Activated naive CD8-positive, alpha-beta T cell treated with anti-CD3 and anti-CD28 coated beads, Interleukin-2, amount 50 U/mL, for 16 hours (primary cell): ENCODE data around the gene SOX1.

Experiments
- DNase-seq: peaks from one replicate; pipeline ENCODE4 v3.0.0-alpha.2; 2020; ENCODE audit warnings: low read depth, low spot score

SOX1 gene

DNA sequence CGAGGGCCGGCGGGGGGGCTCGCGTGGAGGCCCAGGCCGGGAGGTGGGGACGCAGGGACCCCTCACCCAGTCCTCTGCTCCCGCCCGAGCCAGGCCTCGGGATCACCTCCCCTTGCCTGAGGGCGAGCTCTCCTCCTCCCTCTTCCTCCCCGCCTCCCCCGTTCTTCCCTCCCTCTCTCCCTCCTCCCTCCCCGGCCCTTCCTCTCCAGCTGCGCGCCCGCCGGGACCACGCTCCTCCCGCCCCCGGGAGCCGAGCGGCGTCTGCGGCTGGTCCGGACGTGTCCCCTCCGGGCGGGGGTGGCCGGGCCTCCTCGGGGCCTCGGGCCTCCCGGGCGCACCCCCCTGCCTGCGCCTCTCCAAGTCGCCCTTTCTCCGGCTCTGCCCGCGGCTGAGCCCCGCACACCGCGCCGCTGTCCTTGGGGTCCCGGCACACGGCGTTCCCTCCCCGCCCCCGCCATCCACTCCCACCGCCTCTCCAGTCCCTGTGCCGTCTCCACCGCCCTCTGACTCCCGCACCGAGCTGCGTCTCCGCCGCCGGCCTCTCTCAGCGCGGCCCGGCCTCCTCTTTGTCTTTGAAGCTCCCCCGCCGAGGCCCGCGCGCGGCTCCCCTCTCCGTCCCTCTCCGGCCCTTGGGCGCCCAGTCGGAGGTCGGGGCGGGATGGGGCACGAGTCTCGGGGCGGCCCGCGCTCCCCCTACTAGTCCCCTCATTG lies 5.7 kb downstream of the SOX1 start:
- DNase-seq = no peak

DNA sequence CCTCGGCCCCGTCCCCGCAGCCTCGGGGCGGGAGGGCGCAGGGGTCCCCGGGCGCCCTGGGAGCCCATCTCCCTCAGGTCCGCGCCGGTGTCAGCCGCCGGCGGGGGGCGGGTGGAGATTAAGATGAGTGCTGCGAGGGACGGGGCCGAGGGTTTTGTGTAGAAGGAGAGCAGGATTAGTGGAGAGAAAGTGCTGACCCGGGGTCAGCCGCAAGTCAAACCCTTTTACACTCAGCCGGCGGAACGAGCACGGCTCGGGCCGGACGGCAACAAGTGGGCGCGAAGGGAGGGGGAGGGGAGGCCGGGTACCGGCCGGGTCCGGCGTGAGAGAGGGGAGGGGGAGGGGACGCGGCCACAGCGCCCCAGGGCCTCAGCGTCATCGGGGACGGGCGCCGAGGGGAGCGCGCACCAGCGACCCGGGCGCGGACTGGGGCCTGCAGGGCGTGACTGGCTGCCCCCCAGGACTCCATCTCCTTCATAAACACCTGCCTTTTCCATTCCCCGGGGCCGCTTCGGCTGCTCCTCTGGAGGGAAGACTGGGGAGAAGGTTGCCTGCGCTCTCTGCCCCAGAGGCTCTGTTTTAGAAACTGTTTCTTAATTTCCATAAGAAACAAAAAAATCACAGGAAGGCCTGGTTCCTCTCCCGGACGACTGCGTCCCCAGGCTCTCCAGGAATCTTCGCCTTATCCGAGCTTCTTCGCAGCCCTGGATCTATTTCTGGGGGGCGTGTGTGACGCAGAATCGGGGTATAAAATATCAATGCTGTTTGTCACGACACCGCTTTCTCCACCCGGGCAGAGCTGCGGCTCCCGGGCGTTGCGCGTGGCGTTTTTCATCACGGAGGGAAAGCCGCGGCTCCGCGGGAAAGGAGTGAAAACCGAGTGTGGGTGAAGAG lies 6.5 kb downstream of the SOX1 start:
- no peak for DNase-seq

DNA sequence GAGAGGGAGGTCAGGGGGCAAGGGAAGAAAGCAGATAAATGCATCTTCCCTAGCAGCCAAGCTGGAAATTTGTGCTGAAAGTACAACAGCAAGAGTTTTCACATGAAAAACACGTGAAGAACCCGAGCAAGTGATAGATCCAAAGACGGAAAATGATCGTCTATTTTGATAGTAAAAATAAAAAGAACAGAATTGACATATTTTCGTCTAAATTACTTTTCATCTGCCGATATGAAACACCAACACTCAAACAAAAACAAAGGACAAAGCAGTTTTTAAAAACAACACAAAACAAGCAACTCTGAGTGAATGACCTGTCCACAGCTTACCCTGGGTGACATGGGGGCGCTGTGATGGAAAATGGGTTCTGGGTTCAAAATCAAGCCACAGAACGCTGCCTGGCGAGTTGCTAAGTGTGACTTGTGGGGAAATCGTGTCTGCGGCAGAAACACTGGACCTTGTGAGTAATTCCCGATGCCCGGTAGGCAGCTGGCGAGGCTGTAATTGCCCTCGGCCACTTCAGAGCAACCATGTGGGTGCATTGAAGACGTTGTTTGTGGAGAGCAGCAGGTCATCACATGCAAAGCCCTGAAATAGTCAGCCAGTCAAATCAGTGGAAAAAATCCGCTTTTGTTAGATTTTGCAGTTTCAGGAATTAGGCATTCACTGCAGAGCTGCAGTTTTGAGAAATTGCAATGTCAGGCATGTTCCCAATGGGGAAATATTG lies 7.4 kb downstream of the SOX1 start:
- no peak for DNase-seq

DNA sequence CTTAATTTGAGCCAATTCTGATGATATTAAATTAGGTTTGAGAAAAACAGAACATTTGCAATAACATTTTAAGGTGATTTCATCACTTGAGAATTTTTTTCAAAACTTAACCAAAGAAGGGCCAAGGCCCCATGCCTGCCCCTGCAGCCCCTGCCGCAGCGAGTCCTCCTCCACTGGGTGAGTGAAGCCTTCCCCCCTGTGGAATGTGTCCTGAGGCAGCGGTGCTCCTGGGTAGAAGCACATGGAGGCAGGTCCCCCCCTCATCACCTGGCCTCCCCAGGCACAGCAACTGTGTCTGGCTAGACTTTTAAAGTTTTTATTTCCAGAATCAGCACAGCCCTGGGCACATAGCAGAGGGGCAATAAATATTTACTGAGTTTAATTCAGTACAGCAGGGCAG lies 10.8 kb downstream of the SOX1 start:
- no peak for DNase-seq

DNA sequence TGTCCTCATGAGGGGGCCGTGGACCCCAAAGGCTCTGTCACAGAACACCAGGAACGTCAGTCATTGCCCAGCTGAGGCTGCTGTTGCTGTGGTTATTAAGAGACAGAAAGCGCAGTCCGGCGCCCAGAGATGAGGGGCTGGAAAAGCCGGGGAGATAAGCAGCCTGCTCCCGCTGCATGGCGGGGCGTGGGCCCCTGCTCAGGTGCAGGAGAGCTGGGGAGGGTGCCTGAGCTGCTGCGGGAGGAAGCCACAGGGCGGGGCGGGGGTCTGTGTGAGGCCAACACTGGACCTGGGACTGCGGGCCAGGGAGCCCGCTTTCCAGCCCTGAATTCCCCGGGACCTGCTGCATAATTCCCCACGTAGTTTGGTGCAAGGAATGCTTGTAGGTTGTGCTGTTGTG lies 11.3 kb downstream of the SOX1 start:
- no peak for DNase-seq

DNA sequence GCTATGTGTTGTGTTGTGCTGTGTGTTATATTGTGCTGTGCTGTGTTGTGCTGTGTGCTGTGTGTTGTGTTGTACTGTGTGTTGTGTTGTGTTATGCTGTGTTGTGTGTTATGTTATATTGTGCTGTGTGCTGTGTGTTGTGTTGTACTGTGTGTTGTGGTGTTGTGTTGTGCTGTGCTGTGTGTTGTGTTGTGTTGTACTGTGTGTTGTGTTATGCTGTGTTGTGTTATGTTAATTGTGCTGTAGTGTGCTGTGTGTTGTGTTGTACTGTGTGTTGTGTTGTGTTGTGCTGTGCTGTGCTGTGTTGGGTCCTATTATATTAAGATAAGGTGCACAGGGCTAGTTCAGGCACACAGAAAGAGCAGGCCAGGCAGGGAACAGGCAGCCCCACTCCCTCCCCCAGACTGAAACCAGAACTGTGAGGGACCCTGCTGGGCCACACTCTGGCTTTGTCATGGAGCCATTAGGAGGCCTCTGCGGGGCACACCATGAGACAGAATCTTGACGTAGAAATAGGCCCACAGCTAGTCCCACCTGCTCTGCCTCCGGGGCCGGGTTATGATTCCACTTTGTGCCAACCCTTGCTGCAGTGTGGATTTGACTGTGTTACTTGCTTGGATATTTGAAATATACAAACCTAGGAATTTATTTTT lies 12.1 kb downstream of the SOX1 start:
- no peak for DNase-seq

DNA sequence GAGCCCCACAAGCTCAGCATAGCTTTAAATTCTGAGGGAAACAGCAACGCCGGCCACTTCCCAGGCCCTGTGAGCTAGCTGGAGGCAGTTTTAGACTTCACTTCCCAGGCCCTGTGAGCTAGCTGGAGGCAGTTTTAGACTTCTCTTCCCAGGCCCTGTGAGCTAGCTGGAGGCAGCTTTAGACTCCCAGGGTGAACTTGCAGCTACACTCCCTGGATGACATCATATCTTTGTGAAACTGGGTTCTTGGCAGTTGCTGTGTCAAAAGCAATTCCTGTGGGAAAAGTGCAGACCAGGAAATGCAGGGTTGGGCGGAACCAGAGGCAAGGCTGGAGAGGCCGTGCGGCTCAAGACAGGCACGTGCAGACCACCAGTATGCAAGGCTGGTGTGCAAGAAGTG lies 12.7 kb downstream of the SOX1 start:
- no peak for DNase-seq

DNA sequence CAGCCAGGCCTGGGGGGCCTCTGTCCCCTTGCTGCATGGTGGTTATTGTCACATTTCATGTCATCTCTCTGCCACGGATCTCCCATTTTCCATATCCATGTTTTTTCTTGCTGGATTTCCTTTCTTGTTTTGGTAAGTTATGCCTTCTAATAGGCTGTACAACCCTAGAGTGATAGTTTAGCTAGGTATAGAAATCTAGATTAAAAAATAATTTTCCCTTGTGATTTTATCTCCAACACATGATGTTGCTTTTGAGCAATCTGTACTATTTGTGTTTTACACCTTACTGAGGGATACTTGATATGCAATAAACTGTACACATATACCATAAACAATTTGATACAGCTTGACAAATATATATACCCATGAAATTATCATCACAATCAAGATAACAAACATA lies 17.0 kb downstream of the SOX1 start:
- DNase-seq = no peak

DNA sequence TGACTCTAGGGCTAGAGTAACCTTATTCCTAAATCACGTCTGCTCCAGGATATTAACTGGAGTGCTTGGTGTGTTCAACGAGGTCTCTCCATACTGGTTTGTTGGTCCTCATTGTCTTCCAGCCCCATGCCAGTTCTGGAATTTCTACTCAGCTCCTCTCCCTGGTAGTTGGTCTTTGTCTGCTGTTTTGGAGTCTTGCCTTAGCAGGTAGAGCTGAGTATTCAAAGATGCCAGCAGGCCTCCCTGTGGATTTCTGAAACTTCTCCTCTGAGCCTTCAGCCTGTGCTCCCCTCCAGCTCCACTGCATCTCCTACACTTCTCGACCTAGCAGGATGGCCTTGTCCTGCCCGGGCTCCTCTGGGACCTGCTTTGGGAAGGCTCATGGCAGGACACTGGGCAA lies 25.5 kb downstream of the SOX1 start:
- DNase-seq = no peak

DNA sequence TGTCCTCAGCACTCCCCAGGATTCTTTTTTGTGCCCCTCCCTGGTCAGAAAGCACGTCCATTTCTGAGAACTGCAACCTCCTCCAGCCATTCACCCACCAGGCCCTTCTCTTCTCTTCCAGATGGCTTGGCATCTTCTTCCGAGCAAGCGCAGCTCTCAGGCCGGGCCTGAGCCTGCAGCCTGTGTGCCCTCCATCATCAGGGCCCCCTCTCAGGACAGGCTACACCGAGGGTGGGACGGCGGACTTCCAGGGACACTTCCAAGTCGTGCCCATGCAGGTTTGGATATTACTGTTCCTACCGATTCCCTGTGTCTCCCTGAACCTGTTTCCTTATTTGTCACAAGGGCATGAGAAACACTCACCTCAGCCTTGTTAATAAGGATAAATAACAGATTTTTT lies 28.4 kb downstream of the SOX1 start:
- DNase-seq = no peak

DNA sequence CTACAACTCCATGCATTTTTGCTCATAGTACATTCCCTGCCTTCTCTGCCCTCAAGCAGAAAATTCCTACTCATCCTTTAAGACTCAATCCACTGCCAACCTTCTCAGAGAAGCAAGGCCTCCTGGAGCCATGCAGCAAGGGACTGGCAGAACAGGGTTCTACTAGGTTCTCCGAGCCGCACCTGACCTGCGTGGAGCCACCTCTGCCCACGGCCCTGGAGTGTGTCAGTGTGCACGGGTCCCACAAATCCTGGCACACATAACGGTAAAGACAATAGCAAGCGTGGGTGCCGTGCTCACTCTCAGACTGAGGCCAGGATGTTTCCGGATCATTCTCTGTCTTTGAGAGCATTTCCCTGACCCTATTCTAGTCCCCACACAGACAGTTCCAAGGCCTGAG lies 30.0 kb downstream of the SOX1 start:
- no peak for DNase-seq

DNA sequence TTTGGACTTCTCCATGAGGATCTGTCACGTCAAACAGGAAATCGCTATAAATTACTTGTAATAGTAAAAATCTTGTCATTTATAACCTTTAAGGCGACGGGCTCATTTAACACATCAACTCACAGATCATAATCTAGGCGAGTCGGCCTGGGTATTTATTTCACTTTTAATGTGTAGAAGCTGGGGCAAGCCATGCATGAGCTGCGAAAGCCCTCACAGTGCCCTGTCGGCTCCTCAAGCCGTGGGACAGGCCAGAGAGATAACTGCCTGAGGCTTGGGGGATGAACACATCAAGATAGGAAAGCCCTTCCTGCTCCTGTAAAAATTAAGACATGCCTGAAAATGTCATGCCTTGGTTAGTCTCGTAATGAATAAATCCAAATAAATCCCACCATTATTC lies 30.8 kb downstream of the SOX1 start:
- no peak for DNase-seq

DNA sequence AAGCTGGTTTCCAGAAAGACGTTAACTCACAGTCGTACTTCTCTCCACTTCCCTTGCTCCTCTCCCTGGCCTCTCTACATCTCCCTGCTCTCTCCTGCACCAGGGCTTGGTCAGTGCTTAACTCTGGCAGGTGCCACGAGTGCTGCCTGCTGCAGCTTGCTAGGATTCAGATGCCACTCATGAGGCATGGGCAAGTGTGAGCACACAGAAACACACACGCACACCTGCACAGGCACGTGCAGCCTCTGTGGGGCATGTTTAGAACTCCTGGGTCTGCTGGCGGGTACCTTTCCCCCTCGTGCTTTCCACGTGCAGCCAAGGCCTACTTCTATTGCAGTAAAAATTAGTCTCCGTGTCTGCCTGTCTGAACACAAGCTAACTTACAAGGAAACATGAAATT lies 31.8 kb downstream of the SOX1 start:
- no peak for DNase-seq

DNA sequence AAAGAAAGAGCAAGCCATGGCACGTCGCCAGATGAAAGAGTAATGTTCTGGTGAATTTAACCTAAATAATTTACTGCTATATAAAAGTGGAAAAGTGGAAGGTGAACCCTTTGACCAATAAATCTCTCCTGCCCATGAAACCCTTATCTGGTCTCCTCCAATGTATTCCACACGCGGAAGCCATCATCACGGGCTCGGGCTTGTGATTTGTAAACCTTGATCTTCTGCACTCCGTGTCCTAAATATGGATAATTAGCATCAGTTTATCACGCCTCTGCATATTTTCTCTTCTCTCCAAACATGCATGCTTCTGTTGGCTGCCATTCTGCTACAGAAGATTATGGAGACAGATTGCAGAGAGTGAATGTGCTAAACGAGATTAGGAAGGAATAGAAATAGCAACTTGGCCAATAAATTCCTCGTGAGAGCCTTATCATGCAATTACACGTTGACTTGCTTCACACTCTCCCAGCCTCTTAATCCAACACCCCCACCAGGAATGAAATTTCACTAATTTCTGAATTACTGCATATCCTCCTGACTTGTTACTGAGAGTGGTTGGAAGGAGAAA lies 34.5 kb downstream of the SOX1 start:
- no peak for DNase-seq

DNA sequence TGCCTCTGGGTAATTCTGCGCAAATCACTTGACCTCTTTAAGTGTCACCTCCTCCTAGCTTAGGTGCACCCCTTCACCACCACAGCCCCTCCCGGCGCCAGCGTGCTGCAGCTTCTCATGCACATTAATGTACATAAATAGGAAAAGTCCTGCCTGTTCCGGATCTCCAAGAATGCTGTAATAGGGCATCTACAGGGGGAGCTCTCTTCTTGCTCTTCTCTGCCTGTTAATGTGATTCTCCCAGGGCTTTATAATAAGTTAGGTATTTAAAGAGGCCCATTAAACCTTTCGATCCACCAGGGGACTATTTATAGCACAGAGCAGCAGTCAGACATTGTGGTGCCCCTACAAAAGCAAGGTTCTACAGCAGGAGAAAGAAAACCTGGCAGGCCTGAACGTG lies 35.3 kb downstream of the SOX1 start:
- DNase-seq = no peak

DNA sequence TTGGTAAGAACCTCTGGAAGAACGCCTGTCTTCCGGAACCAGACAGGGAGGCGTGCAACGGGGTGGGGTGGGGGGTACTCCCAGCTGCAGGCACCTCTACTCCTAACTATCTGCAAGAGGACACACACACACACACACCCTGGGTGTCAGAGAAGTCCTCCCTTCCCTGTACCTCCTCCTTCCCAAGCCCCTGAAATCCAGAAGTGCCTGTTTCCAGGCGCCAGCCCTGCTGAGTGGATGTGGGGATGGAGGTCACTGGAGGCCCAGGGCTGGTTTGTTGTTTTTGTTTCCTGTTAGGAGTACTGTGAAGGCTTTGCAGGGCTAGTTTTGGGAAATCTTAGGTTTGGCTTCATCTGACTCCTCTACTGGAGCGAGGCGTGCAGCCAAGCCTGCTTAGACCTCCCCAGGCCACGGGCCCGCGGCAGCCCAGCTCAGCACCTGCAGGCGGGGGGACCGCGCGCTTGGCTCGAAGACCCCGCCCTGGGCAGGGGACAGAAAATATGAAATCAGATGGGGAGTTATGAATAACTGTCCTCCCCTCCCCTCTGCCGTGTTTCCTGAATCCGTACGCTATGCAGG lies 36.4 kb downstream of the SOX1 start:
- DNase-seq = no peak

DNA sequence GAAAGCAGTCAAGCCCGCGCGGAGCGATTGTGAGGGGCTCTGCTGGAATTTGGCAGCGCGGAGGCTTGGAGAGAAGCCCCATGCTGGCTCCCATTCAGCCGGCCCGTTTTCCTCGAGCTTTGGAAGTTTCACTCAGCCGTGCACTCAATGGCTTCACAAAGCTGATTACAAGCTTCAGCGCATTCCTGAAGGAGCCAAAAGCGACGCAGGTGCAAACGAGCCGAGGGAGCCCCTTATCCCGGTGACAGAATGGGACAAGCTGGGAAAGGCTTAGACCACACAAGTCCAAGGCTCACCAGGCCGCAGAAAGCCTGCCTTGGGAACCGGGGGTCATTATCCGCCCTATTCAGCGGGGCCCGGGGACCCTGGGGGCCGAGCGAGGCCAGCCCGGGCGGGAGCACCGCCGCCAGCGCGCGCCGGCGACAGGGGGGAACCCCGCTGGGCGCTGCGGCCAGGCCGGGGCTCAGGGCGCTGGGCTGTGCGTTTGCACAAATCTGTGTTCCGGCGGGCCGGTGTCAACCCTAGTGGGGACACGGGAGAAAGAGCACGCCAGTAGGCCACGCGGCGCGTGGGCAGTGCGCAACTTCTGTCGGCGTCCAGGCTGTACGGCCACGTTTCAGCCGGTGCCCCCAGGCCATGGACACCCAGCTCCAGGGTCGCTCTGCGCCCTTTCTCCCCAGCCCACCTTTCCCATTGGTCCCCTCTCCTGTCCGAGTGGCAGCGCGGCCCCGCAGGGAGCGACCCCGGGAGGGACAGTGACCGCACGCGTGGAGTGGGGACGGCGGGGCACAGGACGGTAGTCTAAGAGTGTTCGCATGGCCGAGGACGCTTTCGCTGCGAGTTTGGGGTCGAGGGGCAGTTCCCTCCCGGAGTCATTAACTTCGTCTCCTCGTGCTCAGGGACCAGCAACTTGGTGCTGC lies 37.3 kb downstream of the SOX1 start:
- no peak for DNase-seq

DNA sequence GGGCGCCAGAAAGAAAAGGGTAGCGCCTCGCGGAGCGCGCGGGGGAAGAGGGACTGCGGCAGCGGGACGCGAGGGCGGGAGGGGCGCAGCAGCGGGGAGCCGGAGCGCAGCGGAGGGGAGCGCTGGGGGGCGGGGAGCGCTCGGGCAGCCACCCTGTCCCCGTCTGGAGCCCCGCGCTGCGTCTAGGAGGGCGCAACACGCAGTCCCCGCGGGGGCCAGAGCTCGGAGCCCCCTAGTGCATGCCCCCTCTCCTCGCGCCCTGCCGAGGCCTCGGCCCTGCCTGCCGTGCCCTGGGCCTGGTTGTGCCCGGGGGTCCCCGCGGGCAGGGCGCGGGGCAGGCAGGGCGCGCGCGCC lies 37.9 kb downstream of the SOX1 start:
- no peak for DNase-seq

DNA sequence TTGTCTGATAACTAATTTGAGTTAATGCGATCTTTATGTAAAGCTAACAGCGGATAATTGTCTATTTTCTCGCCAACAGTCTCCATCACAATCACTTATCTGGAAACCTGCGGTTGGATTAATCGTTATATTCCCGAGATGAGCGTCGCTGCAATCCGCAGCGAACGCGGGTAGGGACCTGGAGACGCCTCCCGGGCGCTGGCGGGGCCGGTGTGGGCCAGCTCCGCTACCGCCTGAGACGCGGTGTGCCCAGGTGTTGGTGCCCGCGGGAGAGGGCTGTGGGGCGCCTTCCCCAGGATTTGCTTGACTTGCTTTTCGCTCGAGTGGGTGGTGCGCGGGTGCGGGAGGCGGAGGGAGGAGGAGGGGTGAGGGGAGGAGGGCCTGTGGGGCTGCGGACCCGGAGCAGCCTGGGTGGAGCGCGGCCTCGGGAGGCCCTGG lies 38.3 kb downstream of the SOX1 start:
- no peak for DNase-seq

DNA sequence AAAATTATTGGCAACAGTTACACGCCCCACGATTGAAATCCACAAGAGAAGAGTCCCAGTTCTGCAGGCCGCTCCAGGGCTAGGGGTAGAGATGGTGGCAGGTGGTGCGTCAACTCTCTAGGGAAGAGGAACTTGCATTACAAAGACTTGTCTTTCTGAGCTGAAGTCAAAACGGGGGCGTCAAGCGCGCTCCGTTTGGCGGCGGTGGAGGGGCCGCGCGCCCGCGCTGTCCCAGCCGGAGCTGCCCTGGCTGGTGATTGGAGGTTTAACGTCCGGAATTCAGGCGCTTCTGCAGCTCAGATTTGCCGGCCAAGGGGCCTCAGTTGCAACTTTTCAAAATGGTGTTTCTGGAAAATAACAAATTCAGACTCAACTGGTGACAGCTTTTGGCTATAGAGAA lies 38.9 kb downstream of the SOX1 start:
- DNase-seq = no peak
